GM18517 (cell line): ENCODE measurements around the gene FAF1.
"Not testable (repeated sequence)": the region's sequence is repeated elsewhere in the genome, so short reads cannot be mapped to it uniquely, and the experiment has no call there.

Experiments
- ATAC-seq: cut with Tn5 transposase; IDR thresholded peaks from one replicate; pipeline ENCODE4 v1.9.1; 2021; ENCODE audit warnings: mild to moderate bottlenecking, moderate library complexity; ENCODE audit not compliant: unreplicated experiment

The FAF1 gene

DNA sequence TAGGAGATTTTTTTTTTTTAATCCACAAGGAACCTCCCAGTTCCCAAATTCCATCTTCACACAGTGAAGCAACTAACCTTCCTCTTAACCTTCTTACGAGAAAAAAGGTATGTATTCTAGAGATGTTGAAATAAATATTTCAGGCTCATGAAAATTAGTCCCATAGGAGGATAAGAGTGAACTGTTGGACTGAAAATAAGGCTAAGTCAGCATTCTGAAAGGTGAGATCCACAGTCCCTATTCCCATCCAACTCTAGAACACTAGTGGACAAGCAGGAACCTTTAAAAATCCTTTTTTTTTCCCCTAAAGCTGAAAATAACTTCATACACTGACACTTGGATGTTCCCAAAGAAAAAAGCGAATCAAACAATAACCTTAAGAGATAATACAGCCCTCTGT lies 44.4 kb downstream of the FAF1 start:
- ATAC-seq, result no peak

DNA sequence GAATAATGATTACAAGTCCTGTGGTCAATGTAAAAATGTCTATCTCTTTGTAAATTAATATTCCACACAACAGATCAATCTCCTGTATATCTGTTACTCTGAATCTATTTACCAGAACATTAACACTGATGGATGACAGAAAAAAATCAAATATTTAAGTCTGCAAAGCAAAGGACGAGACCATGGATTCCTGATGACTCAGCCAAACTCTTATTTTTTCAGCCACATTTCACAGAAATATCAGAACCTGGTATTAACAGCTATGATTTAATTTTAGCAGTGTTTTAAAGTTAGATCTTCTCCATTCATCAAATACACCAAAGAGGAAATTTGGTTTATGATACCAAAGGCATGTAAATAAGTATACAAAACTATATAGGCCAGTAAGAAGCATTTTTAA lies 46.1 kb downstream of the FAF1 start:
- ATAC-seq, result no peak

DNA sequence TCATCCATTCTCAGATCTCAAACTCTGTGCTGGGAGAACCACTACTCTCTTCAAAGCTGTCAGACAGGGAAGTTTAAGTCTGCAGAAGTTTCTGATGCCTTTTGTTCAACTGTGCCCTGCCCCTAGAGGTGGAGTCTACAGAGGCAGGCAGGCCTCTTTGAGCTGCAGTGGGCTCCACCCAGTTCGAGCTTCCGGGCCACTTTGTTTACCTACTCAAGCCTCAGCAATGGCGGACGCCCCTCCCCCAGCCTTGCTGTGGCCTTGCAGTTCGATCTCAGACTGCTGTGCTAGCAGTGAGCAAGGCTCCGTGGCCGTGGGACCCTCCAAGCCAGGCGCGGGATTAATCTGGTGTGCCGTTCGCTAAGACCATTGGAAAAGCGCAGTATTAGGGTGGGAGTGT lies 49.7 kb downstream of the FAF1 start:
- not testable (repeated sequence) for ATAC-seq

DNA sequence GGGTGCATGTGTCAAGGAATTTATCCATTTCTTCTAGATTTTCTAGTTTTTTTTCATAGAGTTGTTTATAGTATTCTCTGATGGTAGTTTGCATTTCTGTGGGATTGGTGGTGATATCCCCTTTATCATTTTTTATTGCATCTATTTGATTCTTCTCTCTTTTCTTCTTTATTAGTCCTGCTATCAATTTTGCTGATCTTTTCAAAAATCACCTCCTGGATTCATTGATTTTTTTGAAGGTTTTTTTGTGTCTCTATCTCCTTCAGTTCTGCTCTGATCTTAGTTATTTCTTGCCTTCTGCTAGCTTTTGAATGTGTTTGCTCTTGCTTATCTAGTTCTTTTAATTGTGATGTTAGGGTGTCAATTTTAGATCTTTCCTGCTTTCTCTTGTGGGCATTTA lies 52.5 kb downstream of the FAF1 start:
- not testable (repeated sequence) for ATAC-seq

DNA sequence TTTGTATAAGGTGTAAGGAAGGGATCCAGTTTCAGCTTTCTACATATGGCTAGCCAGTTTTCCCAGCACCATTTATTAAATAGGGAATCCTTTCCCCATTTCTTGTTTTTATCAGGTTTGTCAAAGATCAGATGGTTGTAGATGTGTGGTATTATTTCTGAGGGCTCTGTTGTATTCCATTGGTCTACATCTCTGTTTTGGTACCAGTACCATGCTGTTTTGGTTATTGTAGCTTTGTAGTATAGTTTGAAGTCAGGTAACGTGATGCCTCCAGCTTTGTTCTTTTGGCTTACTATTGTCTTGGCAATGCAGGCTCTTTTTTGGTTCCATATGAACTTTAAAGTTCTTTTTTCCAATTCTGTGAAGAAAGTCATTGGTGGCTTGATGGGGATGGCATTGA lies 54.0 kb downstream of the FAF1 start:
- ATAC-seq, result not testable (repeated sequence)

DNA sequence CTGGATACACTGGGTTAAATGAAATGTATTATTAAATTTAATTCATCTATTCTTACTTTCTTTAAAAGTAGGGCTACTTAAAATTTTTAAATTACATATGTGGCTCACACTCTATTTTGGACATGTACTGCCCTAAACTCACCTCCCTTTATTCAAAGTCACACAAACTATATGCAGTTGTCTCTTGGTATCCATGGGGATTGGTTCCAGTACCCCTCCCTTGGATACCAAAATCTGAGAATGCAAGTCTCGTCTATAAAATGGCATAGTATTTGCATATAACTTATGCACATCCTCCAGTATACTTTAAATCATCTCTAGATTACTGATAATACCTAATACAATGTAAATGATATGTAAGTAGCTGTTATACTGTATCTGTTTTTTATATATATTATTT lies 57.6 kb downstream of the FAF1 start:
- ATAC-seq, result no peak

DNA sequence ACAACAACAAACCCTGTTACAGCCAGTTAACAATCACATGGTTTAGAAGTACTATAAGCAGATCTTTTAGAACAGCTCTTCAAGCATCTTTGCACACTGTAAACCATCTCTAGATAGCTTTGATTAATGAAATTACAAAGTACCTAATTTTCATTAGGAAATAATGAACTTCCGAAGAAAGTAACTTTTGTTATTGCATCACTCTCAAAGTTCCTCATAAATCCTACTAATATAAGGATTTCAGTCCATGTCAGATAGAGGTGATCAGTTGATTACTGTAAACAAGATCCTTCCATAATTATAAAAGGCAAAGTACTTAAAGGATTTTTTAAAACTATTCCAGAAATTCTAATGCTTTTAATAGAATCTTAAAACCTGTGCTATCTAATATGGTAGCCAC lies 58.2 kb downstream of the FAF1 start:
- ATAC-seq, result no peak

DNA sequence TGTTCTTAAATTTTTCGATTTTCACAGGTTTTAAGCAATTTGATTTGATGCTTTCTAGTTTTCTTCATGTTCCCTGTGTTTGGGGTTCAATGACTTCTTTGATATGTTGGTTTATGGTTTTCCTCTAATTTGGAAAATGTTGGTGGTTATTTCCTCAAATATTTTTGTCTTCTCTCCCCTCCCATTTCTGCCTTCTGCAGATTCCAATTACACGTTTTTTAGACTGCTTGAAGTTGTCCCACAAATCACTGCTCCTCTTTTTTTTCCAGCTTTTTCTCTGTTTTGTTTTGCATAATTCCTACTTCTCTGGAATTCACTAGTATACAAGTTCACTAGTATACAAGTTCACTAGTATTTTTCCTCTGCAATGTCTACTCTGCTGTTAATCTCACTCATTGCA lies 61.3 kb downstream of the FAF1 start:
- no peak for ATAC-seq

DNA sequence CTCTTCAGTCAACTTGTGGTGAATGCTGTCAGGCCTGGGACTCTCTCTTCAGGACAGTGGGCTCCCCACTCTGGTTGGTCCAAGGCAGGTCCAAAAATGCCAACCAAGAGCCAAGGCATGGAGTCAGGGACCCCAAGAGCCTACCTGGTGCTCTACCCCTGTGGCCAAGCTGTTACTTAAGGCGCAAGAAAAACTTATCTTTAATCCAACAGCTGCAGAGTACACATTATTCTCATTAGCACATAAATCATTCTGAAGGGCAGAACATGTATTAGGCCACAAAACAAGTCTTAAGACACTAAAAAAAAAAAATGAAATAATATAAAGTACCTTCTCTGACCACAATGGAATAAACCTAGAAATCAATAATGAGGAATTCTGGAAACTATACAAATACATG lies 65.7 kb downstream of the FAF1 start:
- ATAC-seq, result no peak

DNA sequence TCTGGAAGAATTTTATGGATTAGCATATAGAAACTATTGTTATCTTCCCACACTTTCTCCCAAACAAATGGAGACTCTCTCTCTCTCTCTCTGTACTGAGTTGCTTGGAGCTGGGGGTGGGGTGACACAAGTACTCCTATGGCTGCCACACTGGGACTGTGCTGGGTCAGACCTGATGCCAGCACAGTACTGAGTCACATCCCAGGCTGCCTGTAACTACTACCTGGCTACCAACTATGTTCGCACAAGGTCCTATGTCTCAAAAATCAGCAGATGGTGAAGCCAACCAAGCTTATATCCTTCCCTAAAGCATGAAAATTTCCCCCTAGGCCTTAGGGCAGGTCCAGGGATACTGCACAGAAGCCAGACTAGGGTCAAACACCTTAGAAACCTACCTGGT lies 66.6 kb downstream of the FAF1 start:
- ATAC-seq, result no peak

DNA sequence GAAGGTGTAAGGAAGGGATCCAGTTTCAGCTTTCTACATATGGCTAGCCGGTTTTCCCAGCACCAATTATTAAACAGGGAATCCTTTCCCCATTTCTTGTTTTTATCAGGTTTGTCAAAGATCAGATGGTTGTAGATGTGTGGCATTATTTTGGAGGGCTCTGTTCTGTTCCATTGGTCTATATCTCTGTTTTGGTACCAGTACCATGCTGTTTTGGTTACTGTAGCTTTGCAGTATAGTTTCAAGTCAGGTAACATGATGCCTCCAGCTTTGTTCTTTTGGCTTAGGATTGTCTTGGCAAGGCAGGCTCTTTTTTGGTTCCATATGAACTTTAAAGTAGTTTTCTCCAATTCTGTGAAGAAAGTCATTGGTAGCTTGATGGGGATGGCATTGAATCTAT lies 72.5 kb downstream of the FAF1 start:
- not testable (repeated sequence) for ATAC-seq

DNA sequence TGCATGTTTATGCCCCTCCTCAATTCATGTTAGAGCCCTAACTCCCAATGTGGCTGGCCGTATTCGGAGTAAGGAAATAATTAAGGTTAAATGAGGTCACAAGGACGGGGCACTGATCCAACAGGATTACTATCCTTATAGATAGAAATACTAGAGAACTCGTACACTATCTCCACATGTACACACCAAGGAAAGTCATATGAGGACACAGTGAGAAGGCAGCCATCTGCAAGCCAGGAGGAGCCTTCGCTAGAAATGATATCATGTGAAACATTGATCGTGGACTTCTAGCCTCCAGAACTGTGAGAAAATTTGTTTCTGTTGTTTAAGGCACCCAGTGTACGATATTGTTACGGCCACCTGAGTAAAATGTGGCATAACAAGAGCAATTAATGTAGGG lies 79.7 kb downstream of the FAF1 start:
- no peak for ATAC-seq

DNA sequence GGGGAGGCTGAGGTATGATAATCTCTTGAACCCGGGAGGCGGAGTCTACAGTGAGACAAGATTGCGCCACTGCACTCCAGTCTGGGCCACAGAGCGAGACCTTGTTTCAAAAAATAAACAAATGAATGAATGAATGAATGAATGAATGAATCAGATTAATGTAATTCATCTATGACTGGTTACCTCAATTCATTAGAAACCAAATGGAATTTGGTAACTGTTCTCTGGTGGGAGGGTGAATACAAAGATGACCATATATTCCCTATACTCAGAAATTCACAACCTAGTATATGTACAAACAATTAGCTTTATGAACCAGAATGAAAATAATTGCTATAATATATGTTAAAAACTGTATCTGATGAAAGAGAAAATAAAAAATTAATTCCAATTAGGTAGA lies 80.9 kb downstream of the FAF1 start:
- ATAC-seq, result no peak

DNA sequence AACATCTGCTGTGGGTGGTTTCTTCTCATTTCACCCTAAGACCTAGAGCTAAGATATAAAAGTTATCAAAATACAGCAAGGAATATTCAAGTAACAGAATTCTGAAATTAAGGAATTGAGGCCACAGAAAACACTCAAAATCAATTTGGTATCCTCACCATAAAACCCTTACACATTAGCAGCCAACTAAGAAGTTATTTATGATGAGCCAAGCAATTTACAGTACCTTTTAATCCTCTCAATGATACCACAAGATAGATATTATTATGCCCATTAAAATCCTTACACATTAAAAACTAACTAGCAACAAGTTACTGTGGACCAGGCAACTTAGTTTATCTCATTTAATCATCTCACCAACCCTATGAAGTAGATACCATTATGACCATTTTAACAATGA lies 81.6 kb downstream of the FAF1 start:
- no peak for ATAC-seq

DNA sequence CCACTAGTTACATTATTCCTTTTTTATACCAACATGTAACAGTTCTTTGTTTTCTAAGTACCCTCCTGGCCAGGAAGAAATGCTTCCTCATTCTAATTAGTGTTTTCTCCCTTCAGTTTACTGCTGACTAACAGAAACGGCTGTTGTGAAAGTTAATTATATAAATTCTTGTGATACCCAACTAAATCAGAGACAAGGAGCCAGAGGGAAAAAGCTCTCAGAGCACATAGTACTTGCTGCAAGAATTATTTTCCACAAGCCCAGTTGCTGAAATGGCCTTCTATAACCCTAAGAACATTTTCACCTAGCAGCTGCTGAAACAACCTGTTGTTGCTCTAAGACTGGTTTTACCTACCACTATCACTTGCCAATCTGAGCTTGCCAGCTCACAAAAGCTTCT lies 82.4 kb downstream of the FAF1 start:
- no peak for ATAC-seq

DNA sequence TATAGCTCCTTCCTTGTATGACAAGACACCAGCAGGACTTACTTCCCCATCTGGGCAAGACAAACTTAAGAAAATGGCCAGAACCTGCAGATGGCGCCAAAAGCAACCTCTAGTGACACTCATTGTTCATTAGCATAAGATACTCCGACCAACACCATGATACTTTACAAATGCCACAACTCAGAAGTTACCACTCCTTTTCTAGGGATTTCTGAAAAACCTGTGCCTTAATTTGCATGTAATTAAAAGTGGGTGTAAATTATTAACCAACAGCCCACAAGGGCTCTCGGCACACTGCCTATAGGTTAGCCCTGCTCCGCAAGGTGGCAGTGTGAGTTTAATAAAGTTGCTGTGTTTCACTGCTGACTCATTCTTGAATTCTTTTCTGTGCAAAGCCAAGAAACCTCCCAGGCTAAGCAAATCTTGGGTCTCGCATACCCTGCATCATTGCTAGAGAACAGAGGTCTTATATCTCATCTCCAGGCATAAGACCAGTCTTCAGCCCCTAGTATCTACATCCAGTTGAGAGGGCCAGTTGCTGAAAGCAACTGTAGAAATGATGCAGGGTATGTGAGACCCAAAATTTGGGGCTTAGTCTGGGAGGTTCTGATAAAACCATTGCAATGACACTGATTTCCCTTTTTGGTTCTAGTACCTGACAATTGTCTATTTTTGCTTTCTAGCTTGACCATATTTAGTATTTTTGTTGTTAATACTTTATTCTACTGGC lies 86.4 kb downstream of the FAF1 start:
- peak; percentile 95 for ATAC-seq

DNA sequence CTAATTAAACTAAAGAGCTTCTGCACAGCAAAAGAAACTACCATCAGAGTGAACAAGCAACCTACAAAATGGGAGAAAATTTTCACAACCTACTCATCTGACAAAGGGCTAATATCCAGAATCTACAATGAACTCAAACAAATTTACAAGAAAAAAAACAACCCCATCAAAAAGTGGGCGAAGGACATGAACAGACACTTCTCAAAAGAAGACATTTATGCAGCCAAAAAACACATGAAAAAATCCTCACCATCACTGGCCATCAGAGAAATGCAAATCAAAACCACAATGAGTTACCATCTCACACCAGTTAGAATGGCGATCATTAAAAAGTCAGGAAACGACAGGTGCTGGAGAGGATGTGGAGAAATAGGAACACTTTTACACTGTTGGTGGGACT lies 95.2 kb downstream of the FAF1 start:
- ATAC-seq, result not testable (repeated sequence)

DNA sequence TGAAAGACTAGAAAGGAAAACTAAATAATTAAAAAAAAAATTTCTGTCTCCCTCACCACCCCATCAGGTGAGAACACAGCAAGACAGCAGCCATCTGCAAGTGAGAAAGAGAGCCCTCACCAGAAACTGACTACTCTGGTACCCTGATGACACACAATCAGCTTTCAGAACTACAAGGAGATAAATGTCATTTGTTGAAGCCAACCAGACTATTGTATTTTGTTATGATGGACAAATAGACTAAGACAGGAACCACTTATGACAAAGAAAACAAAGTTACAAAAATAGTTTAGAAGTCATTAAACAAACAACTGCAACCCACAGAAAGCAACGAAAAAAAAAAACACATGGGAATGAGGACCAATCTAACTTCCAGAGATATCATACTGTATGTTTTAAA lies 98.3 kb downstream of the FAF1 start:
- no peak for ATAC-seq

DNA sequence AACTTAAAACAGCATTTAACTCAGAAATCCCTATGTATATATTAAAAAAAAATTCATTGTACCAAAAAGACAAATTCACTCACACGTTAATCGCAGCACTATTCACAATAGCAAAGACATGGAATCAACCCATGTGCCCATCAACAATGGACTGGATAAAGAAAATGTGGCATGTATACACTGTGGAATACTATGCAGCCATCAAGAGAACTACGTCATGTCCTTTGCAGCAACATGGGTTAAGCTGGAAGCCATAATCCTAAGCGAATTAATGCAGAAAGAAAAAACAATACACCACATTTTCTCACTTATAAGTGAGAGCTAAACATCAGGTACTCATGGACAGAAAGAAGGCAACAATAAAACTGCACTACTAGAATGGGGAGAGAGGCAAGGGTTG lies 99.4 kb downstream of the FAF1 start:
- no peak for ATAC-seq

DNA sequence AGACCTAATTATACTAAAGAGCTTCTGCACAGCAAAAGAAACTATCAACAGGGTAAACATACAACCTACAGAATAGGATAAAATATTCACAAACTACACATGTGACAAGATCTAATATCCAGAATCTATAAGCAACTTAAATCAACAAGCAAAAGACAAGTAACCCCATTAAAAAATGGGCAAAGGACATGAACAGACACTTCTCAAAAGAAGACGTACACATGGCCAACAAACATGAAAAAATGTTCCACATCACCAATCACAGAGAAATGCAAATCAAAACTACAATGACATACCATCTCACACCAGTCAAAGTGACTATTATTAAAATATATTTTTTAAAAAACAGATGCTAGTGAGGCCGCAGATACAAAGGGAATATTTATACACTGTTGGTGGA lies 99.8 kb downstream of the FAF1 start:
- no peak for ATAC-seq

DNA sequence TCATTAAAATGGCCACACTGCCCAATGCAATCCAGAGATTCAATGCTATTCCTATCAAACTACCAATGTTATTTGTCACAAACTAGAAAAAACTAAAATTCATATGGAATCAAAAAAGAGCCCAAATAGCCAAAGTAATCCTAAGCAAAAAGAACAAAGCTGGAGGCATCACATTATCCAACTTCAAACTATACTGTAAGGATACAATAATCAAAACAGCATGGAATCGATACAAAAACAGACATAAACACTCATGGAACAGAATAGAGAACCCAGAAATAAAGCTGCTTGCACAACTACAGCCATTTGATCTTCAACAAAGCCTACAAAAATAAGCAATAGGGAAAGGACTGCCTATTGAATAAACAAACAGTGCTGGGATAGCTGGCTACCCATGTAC lies 100.4 kb downstream of the FAF1 start:
- ATAC-seq, result no peak

DNA sequence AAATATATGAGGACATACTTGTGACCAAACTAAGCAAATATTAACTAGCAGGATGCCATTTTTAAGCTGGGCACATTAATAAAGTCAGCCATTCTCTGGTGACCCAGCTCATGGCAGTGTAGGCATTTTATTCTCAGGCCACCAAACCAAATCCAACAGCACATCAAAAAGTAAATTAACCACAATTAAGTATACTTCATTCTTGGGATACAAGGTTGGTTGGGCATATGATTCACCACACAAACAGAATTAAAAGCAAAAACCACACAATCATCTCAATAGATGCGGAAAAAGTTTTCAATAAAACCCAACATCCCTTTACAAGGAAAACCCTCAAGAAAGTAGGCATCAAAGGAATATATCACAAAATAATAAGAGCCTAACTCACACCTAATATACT lies 101.3 kb downstream of the FAF1 start:
- no peak for ATAC-seq

DNA sequence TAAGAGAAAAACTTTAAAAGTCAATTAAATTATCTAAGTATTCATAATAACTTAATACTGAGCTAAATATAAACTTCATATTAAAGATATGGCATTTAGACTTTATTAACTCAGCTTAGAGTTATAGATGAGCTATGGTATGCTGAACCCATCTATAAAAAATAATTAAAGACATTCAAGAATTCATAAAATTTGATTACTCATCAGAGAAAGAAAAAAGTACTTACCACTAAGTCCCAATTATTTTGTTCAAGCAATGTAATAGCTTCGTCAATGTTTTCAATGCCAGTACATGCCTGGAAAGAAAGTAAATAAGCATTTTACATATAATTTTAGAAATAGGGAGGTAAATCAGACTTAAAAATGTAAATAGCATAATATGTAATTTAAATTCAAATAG lies 102.4 kb downstream of the FAF1 start:
- no peak for ATAC-seq
